ENCODE measurements around the gene BGLAP. TPM values are rescaled to one million over a fixed set of nuclear protein-coding genes. Genes with fewer than 3 reads are reported as not detected.

Gene BGLAP
- polyA plus RNA-seq, 1 of the 3 experiments (the other 2 are of a cell fraction) = 1.1 TPM

DNA sequence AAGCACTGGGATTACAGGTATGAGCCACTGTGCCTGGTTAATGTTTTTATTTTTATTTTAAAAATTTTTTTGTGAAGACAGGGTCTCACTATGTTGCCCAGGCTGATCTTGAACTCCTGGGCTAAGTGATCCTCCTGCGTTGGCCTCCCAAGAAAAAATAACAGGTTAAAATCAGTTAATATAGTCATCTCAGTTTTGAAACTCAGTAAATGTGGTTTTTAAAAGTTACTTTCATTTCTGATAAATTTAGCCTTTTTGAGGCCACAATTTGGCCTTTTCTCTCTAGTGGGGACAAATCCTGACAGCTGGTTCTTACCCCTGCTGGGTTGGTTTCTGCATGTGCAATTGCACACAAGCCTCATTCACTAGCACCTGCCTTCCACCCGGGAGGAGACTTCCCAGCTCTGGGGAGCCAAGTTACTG is 15.9 kb upstream of the BGLAP start:
- POLR2A ChIA-PET = interaction anchor here (0.6 to 1.5 kb wide), 2 partner anchors 13 to 56 kb away, joined by 3 to 7 read pairs; partner anchors contain the start of genes PMF1 and SMG5

DNA sequence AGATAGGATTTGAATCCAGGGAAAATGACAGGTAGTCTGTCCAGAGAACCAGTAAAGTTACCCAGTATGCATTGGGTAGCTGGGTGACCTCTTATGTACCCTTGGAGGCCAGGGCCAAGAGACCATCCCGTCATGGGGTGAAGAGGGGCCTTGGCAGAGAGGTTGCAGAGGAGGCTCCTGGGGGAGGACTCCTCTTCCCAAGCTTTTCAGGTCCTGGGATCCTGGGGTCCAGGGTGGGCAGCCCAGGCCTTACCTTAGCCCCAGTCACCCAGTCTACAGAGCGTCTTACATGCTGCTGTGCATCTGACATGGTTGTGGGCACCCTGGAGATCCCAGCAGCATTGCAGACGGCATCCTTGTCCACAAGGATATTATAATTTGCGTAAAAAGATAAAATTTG is 15.2 kb upstream of the BGLAP start:
- H4K20me1 ChIP-seq (ENCODE audit: insufficient read depth) = no peaks in the 10 kb centered on the region
- H3K4me3 ChIP-seq (ENCODE audit: low read depth in 2 of 2, low read length in 1 of 2) = no peak overlapping the region
- H2AFZ ChIP-seq (ENCODE audit: low read depth) = no peak overlapping the region; the same call in 1 of the 2 replicates
- no peak for DNase-seq
- peaks cover 0 to 20% of the 10 kb centered on the region in 2 experiments for H3K36me3 ChIP-seq (replicated peaks in 1 of 2; ENCODE audit: control insufficient read depth in 1 of 2, insufficient read depth in 2 of 2, low read length in 1 of 2)
- H3K4me1 ChIP-seq (ENCODE audit: control insufficient read depth in 1 of 2, insufficient read depth in 2 of 2, low read depth in 1 of 2, low read length in 1 of 2) = no peaks in the 10 kb centered on the region; a peak in 1 of 4 replicates
- ChIA-PET POLR2A (no interaction called here), CTCF (interaction anchor here (1.2 to 7.1 kb wide), 13 partner anchors 12 to 142 kb away, joined by 3 to 121 read pairs (median 26); partner anchors contain the start of genes PAQR6, PMF1 and SLC25A44)
- H3K27ac ChIP-seq (ENCODE audit: low read depth in 2 of 2, low read length in 1 of 2) = no peak overlapping the region
- H3K9ac ChIP-seq = no peak overlapping the region
- H3K79me2 ChIP-seq (ENCODE audit: insufficient read depth) = peaks cover 12% of the 10 kb centered on the region
- H3K9me3 ChIP-seq = no peaks in the 10 kb centered on the region
- H3K27me3 ChIP-seq (ENCODE audit: insufficient read depth) = no peaks in the 10 kb centered on the region
- peaks cover 24% of the 10 kb centered on the region for H3F3A ChIP-seq (replicated peaks; ENCODE audit: insufficient read depth)
- no peaks in the 10 kb centered on the region for H3K9me2 ChIP-seq
- no peak overlapping the region for H3K4me2 ChIP-seq
- 100% methylated on average over 2 of the region's 4 CpGs for WGBS (ENCODE audit: low lambda C conversion rate)
- TF ChIP-seq RCOR1 (IDR thresholded peaks at IDR 0.05; ENCODE audit: low read length) = no peak
- no peak for TF ChIP-seq SMC3 (IDR thresholded peaks at IDR 0.05; ENCODE audit: low read depth, low read length)
- no peak for TF ChIP-seq NRF1 (IDR thresholded peaks at IDR 0.05; ENCODE audit: low read depth, low read length)
- no peak for TF ChIP-seq MXI1 (IDR thresholded peaks at IDR 0.05; ENCODE audit: low read depth, low read length)
- no peak for TF ChIP-seq PBX3 (IDR thresholded peaks at IDR 0.05)
- no peak for TF ChIP-seq GABPA (IDR thresholded peaks at IDR 0.05; ENCODE audit: low read depth)
- TF ChIP-seq, protein P1, sequence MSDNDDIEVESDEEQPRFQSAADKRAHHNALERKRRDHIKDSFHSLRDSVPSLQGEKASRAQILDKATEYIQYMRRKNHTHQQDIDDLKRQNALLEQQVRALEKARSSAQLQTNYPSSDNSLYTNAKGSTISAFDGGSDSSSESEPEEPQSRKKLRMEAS (IDR thresholded peaks at IDR 0.05; ENCODE audit: low read depth) = no peak
- TF ChIP-seq TCF12 (IDR thresholded peaks at IDR 0.05) = no peak
- no peak for TF ChIP-seq ZBTB33 (IDR thresholded peaks at IDR 0.05; ENCODE audit: borderline replicate concordance, low read depth)

More for the DNA sequence above, 15.9 kb upstream of the BGLAP start:
- Histone ChIP-seq H2AFZ (ENCODE audit: low read depth) (no peak overlapping the region), H3F3A (replicated peaks; ENCODE audit: insufficient read depth) (peaks cover 24% of the 10 kb centered on the region), H3K9me2 (no peaks in the 10 kb centered on the region), H3K9ac (no peak overlapping the region), H3K27ac (ENCODE audit: low read depth in 2 of 2, low read length in 1 of 2) (no peak overlapping the region), H3K27me3 (ENCODE audit: insufficient read depth) (no peaks in the 10 kb centered on the region), H3K4me1 (ENCODE audit: control insufficient read depth in 1 of 2, insufficient read depth in 2 of 2, low read depth in 1 of 2, low read length in 1 of 2) (no peaks in the 10 kb centered on the region; a peak in 1 of 4 replicates), H3K9me3 (no peaks in the 10 kb centered on the region), H3K4me3 (ENCODE audit: low read depth in 2 of 2, low read length in 1 of 2) (no peak overlapping the region), H3K4me2 (no peak overlapping the region), H3K36me3 (replicated peaks in 1 of 2; ENCODE audit: control insufficient read depth in 1 of 2, insufficient read depth in 2 of 2, low read length in 1 of 2) (peaks cover 4 to 20% of the 10 kb centered on the region in 2 experiments), H4K20me1 (ENCODE audit: insufficient read depth) (no peaks in the 10 kb centered on the region), H3K79me2 (ENCODE audit: insufficient read depth) (peaks cover 13% of the 10 kb centered on the region)
- 59% methylated on average over 2 of the region's 2 CpGs for WGBS (ENCODE audit: low lambda C conversion rate)
- TF ChIP-seq, protein P2, sequence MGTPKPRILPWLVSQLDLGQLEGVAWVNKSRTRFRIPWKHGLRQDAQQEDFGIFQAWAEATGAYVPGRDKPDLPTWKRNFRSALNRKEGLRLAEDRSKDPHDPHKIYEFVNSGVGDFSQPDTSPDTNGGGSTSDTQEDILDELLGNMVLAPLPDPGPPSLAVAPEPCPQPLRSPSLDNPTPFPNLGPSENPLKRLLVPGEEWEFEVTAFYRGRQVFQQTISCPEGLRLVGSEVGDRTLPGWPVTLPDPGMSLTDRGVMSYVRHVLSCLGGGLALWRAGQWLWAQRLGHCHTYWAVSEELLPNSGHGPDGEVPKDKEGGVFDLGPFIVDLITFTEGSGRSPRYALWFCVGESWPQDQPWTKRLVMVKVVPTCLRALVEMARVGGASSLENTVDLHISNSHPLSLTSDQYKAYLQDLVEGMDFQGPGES (IDR thresholded peaks at IDR 0.05; ENCODE audit: low read depth, low read length) = no peak
- TF ChIP-seq RAD21 (IDR thresholded peaks at IDR 0.05; ENCODE audit: low read length) (no peak), MXI1 (IDR thresholded peaks at IDR 0.05; ENCODE audit: low read depth, low read length) (no peak), EP300 (IDR thresholded peaks at IDR 0.05; ENCODE audit: borderline replicate concordance in 1 of 2, low read depth in 1 of 2, low read length in 1 of 2) (no peak), RFX5 (IDR thresholded peaks at IDR 0.05; ENCODE audit: low read length) (no peak), NFIC (IDR thresholded peaks at IDR 0.05; ENCODE audit: borderline replicate concordance) (no peak), GATA2 (CRISPR knock-in tag; IDR thresholded peaks at IDR 0.05) (no peak), GABPA (IDR thresholded peaks at IDR 0.05; ENCODE audit: low read depth) (no peak), SIN3A (IDR thresholded peaks at IDR 0.05; ENCODE audit: borderline replicate concordance, low read depth, low read length) (no peak), CHD2 (IDR thresholded peaks at IDR 0.05; ENCODE audit: low read length, partially characterized antibody) (no peak)
- TF ChIP-seq, protein P3, sequence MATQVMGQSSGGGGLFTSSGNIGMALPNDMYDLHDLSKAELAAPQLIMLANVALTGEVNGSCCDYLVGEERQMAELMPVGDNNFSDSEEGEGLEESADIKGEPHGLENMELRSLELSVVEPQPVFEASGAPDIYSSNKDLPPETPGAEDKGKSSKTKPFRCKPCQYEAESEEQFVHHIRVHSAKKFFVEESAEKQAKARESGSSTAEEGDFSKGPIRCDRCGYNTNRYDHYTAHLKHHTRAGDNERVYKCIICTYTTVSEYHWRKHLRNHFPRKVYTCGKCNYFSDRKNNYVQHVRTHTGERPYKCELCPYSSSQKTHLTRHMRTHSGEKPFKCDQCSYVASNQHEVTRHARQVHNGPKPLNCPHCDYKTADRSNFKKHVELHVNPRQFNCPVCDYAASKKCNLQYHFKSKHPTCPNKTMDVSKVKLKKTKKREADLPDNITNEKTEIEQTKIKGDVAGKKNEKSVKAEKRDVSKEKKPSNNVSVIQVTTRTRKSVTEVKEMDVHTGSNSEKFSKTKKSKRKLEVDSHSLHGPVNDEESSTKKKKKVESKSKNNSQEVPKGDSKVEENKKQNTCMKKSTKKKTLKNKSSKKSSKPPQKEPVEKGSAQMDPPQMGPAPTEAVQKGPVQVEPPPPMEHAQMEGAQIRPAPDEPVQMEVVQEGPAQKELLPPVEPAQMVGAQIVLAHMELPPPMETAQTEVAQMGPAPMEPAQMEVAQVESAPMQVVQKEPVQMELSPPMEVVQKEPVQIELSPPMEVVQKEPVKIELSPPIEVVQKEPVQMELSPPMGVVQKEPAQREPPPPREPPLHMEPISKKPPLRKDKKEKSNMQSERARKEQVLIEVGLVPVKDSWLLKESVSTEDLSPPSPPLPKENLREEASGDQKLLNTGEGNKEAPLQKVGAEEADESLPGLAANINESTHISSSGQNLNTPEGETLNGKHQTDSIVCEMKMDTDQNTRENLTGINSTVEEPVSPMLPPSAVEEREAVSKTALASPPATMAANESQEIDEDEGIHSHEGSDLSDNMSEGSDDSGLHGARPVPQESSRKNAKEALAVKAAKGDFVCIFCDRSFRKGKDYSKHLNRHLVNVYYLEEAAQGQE (IDR thresholded peaks at IDR 0.05; ENCODE audit: low read depth, low read length) = no peak
- TF ChIP-seq, protein P1 (IDR thresholded peaks at IDR 0.05; ENCODE audit: low read depth) = no peak
- CTCF ChIA-PET = interaction anchor here (0.8 to 7.1 kb wide), 29 partner anchors 9 to 288 kb away, joined by 3 to 121 read pairs (median 7); partner anchors contain the start of genes LMNA, PAQR6, PMF1 and SLC25A44
- no peak for DNase-seq
